Measurements from ENCODE around the gene SLC17A4. TPM values are rescaled to one million over a fixed set of nuclear protein-coding genes. Genes with fewer than 3 reads are reported as not detected.
"Not testable (repeated sequence)": the region's sequence is repeated elsewhere in the genome, so short reads cannot be mapped to it uniquely, and the experiment has no call there.

Gene SLC17A4
- total RNA-seq, 1 experiment from 2014 or later: not detected

DNA sequence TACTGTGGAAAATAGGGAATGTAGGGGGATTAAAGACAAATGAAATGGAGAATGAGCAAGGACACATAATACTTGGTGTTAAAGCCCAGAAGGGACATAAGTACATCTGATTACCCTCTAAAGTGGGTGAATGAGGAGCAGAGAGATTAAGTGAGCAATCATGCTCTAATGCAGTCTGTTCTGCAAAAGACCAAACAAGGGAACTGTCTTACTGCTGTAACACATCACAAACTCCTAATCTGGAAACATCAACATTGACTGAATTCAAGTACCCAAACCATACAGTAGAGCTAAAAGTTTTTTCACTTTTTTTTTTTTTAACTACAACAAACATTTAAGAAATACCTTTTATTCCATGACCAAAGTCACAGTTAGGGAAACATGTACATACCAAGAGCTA lies 19.3 kb upstream of the SLC17A4 start:
- Histone ChIP-seq H3K36me3 (no peaks in the 10 kb centered on the region), H3K27me3 (no peaks in the 10 kb centered on the region), H3K27ac (no peak overlapping the region)

DNA sequence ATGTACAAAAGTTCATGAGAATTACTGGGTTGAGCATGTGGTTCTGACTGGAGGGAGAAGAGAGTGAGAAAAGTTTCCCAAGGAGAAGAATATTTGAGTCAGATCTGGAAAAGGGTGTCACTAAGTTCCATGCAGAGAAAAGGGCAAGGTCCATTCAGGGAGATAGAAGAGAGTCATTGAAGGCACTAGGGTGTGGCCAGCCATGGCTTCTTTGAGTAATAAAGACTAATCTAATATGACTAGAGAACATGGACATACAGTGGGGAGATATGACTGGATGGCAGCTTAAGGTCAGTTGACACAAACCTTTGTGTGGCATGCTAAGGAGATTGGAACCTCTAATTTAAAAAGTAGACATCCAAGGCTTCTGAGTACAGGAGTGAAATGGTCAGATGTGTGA lies 10.7 kb upstream of the SLC17A4 start:
- Histone ChIP-seq H3K36me3 (no peaks in the 10 kb centered on the region), H3K27me3 (no peaks in the 10 kb centered on the region), H3K27ac (no peak overlapping the region), H3K4me1 (no peaks in the 10 kb centered on the region), H3K4me3 (no peak overlapping the region), H3K9me3 (replicated peaks) (no peaks in the 10 kb centered on the region)
- no peak for DNase-seq

More for the DNA sequence above, 19.3 kb upstream of the SLC17A4 start:
- H3K4me3 ChIP-seq: no peak overlapping the region
- DNase-seq: no peak
- no peaks in the 10 kb centered on the region for H3K9me3 ChIP-seq (replicated peaks)
- H3K4me1 ChIP-seq: no peaks in the 10 kb centered on the region

DNA sequence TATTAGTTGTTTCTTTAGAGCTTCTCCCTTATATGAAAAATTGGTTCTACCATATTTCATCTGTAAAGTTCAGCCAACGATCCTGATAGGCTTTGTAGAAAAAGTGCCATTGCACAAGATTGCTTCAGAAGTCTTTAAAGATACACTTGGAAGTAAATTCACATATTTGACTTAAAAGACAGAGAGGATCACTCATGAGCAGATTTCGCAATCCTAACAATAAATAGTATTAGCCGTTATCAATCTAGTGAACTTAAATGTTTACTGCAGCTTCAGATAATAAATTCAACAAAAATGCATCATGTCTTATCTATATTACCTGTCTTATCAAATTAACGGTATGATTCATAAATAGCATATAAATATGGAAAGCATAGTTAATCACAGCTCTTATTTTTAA lies 8.7 kb upstream of the SLC17A4 start:
- Histone ChIP-seq H3K36me3 (no peaks in the 10 kb centered on the region), H3K9me3 (replicated peaks) (no peaks in the 10 kb centered on the region), H3K4me1 (no peaks in the 10 kb centered on the region), H3K27ac (no peak overlapping the region), H3K4me3 (no peak overlapping the region), H3K27me3 (no peaks in the 10 kb centered on the region)
- DNase-seq: no peak

DNA sequence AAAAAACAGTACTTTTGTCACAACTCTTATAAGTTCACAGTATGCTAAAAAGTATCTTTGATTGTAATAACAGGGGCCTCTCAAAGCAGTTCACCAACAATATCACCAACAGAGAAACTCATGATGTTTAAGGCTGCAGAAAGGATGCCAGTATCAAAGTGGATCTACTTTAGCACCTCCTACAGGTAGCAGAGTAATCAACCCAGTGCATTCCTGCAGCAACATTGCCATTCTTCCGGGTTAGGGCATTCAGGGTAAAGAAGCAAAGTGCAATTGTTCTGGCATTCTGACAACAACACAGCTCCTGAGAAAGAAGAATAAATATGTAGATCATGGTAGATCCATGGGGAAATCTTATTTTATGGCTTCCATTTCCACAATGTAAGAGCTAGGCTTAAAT lies 7.6 kb upstream of the SLC17A4 start:
- no peak overlapping the region for H3K27ac ChIP-seq
- no peaks in the 10 kb centered on the region for H3K36me3 ChIP-seq
- H3K4me3 ChIP-seq: no peak overlapping the region
- H3K4me1 ChIP-seq: no peaks in the 10 kb centered on the region
- H3K27me3 ChIP-seq: no peaks in the 10 kb centered on the region
- H3K9me3 ChIP-seq (replicated peaks): no peaks in the 10 kb centered on the region
- DNase-seq: no peak

DNA sequence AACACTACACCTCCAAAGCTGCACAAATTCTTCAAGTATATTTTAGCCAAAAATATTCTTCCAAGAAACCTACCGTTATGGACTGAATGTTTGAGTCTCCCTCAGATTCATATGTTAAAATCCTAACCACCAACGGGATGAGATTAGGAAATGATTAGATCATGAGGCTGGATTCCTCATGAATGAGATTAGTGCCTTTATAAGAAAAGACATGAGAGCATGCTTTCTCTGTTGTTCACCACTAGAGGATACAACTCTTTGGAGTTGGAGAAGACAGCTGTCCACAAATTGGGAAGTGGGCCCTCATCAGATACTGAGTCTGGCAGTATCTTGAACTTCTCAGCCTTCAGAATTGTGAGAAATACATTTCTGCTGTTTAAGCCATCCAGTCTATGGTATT lies 7.1 kb upstream of the SLC17A4 start:
- DNase-seq: no peak

DNA sequence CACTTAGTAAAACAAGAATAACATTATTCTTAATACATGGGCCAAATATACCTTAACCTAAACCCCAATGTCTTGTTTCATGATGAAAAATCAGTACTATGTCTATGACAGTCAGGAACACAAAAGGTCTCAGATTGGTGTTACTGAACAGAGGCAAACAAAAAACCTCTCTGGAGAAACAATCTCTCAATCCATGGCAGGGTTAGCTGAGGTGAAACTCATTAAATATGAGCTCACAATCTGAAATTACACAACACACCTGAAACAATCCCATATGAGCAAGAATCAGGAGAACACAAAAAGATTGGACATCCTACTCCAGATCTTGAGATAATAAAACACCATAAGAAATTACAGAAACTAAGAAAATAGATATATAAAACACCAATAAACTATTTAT lies 6.5 kb upstream of the SLC17A4 start:
- Histone ChIP-seq H3K27ac (no peak overlapping the region), H3K27me3 (no peaks in the 10 kb centered on the region), H3K4me3 (no peak overlapping the region), H3K36me3 (no peaks in the 10 kb centered on the region), H3K9me3 (replicated peaks) (no peaks in the 10 kb centered on the region), H3K4me1 (no peaks in the 10 kb centered on the region)
- DNase-seq: no peak

More for the DNA sequence above, 7.1 kb upstream of the SLC17A4 start:
- no peaks in the 10 kb centered on the region for H3K27me3 ChIP-seq
- H3K4me3 ChIP-seq: no peak overlapping the region
- no peak overlapping the region for H3K27ac ChIP-seq
- H3K36me3 ChIP-seq: no peaks in the 10 kb centered on the region
- H3K4me1 ChIP-seq: no peaks in the 10 kb centered on the region
- H3K9me3 ChIP-seq (replicated peaks): no peaks in the 10 kb centered on the region

DNA sequence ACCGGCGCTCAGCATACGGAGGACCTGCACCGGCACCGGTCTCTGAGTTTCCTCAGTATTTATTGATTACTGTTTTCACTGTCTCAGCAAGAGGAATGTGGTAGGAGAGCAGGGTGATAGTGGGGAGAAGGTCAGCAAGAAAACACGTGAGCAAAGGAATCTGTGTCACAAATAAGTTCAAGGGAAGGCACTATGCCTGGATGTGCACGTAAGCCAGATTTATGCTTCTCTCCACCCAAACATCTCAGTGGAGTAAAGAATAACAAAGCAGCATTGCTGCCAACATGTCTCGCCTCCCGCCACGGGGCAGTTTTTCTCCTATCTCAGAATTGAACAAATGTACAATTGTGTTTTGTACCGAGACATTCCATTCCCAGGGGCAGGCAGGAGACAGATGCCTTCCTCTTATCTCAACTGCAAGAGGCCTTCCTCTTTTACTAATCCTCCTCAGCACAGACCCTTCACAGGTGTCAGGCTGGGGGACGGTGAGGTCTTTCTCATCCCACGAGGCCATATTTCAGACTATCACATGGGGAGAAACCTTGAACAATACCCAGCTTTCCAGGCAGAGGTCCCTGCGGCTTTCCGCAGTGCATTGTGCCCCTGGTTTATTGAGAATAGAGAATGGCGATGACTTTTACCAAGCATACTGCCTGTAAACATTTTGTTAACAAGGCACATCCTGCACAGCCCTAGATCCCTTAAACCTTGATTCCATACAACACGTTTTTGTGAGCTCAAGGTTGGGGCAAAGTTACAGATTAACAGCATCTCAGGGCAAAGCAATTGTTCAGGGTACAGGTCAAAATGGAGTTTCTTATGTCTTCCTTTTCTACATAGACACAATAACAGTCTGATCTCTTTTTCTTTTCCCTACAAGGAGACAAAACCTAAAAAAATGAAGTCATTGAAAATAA lies 5.7 kb upstream of the SLC17A4 start:
- not testable (repeated sequence) for H3K4me3 ChIP-seq; H3K36me3 ChIP-seq; H3K27ac ChIP-seq; H3K27me3 ChIP-seq; H3K9me3 ChIP-seq (replicated peaks); H3K4me1 ChIP-seq
- peak in 1 of 2 experiments; percentile 2 for DNase-seq

DNA sequence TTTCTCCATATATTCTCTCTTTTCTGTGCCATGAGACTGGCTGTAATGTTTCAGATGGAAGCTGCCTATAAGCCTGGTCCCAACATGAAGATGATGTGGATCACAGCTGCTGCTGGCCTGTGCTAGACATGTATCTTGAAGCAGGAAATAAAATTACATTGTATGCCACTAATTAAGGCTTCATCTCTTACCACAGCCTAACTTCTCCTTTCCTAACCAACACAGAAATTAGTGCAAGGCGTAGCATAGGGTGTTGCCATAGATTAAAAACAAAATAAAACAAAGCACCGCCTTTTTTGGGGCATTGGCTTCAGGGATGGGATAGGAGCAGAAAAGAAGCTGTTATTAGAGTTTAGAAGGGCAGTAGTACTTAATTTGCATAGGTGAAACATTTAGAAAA lies 4.7 kb upstream of the SLC17A4 start:
- no peak overlapping the region for H3K4me3 ChIP-seq
- no peak for DNase-seq
- no peaks in the 10 kb centered on the region for H3K9me3 ChIP-seq (replicated peaks)
- no peaks in the 10 kb centered on the region for H3K27me3 ChIP-seq
- no peaks in the 10 kb centered on the region for H3K36me3 ChIP-seq
- H3K4me1 ChIP-seq: no peaks in the 10 kb centered on the region
- no peak overlapping the region for H3K27ac ChIP-seq

DNA sequence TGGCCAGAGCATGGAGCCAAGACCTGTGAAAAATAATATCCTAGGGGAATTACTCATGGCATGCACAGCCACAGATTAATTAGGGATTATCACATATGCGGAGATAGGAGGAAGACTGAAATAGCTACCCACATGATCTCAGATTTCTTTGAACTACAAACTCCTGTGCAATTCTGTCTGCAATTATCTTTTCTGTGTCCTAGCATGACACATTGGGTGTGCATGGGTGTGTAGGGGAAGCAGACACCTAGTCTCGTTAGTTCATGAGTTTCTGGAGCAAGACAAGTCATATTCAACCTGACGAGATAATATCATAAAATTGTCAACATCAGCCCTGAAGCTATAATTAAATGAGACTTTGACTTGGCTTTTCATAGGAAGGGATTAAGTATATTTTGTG lies 3.6 kb upstream of the SLC17A4 start:
- H3K4me1 ChIP-seq: no peaks in the 10 kb centered on the region
- no peaks in the 10 kb centered on the region for H3K9me3 ChIP-seq (replicated peaks)
- H3K36me3 ChIP-seq: no peaks in the 10 kb centered on the region
- no peaks in the 10 kb centered on the region for H3K27me3 ChIP-seq
- DNase-seq: no peak
- no peak overlapping the region for H3K27ac ChIP-seq
- no peak overlapping the region for H3K4me3 ChIP-seq

DNA sequence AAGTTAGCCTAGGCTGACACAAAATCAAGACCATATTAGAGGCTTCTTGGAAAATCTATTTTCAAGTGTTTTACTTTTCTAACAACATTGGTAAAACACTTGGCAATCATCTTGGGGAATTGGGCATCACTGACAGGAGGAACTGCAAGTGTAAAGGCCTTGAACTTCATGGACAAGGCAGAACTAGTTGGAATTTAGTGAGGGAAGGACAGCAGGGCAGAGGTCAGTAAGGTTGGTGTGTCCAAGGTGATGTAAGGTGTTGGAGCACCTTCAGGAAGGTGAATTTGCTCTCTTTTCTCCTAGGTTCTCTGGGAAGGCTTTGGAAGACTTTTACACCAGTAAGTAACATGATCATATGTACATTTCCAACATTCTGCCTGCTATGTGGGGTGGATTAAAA lies 1.5 kb upstream of the SLC17A4 start:
- Histone ChIP-seq H3K9me3 (replicated peaks) (no peaks in the 10 kb centered on the region), H3K4me3 (no peak overlapping the region), H3K36me3 (no peaks in the 10 kb centered on the region), H3K27me3 (no peaks in the 10 kb centered on the region), H3K4me1 (no peaks in the 10 kb centered on the region), H3K27ac (no peak overlapping the region)
- DNase-seq: no peak

DNA sequence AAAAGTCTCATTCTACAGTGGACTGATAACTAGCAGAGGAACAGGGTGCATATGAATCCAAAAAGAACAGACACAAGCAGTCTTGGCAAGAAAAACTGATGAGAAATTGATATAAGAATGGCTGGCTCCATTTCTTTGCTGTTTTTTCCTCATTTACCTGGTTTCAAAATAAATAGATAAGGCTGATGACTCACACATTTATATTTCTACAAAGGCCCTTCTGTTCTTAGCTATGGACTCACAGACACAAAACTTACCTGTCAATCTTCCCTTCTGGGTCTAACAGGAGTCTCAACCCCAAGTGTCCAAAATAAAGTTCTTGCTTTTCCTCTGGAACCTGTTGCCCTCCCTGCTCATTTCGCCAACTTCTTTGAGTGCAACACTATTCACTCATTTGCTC lies 941 bp downstream of the SLC17A4 start:
- Histone ChIP-seq H3K27ac (no peak overlapping the region), H3K4me1 (no peaks in the 10 kb centered on the region), H3K27me3 (no peaks in the 10 kb centered on the region), H3K36me3 (no peaks in the 10 kb centered on the region), H3K9me3 (replicated peaks) (no peaks in the 10 kb centered on the region), H3K4me3 (no peak overlapping the region)
- no peak for DNase-seq

DNA sequence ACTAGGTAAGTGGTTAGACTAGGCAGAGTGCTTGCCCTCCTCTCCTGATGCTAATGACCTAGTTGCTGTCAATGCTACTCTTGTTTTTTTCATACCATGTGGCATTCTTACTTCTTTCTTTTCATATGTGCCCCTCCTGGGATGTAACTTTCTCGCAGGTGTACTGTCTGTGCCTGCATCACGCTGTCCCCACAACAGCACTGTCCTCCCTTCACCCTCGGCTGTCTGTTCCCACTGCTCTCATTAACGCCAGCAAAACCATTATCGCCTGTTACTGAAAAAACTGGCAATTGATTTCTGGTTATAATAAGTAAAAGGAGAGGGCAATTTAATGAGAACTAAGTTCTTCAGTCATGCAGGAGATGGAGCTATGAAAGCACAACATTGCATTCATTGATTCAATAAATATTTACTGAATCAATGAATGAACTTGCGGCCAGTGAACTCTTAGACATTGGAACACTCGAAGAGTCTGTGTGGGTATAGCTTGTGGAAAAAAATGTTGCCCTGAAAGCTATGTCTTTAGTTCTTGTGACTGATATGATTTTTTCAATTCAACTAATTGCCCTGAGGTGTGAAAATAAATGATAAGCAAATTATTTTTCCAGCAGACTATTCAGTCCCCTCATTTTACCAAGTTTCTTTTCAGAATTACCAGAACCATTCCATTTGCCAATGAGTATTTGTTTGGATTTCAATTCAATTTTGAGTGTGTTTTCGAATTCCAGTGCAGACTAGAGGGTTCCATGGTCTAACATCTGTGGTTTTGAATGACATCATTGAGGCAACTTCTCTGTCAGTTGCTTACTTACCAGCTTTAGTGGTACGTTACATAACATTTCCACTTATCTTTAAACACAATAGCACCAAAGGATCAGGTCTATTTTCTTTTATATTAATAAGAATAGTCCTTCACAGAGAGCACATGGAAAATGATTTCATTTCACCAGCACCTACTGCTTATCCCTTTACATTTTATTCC lies 2.1 kb downstream of the SLC17A4 start:
- Histone ChIP-seq H3K36me3 (no peaks in the 10 kb centered on the region), H3K4me3 (no peak overlapping the region), H3K4me1 (no peaks in the 10 kb centered on the region), H3K27ac (no peak overlapping the region), H3K27me3 (no peaks in the 10 kb centered on the region), H3K9me3 (replicated peaks) (no peaks in the 10 kb centered on the region)
- no peak for DNase-seq

DNA sequence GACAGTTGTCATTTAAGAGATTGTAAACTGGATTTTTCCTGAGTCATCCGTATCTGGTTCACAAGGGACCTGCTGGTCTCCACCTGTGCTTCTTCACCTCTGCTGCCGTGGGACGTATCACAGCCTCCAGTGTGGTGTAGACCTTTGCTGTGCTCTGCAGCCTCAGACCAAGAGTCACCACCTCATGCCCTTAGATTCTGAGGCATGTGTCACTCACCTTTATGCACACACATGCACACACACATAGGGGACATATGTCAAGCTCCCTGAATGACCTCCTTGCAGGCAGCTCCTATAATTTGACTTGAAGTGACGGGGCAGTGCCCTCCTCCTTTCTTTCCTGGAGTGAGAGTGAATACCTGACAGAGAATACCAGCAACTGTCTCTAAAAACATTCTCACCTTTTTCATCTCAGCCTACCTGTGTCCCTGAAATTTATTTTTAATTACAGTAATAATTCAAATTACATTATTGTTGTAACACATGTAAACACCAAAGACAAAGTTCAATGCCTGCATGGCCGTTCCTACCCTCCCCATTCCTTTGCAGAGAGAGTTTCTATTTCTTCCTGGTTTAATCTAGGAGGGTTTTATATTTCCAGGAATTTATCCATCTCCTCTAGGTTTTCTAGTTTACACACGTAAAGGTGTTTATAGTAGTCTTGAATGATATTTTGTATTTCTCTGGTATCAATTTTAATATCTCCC lies 3.5 kb downstream of the SLC17A4 start:
- H3K9me3 ChIP-seq (replicated peaks): no peaks in the 10 kb centered on the region
- H3K36me3 ChIP-seq: no peaks in the 10 kb centered on the region
- H3K4me1 ChIP-seq: no peaks in the 10 kb centered on the region
- no peaks in the 10 kb centered on the region for H3K27me3 ChIP-seq
- H3K4me3 ChIP-seq: no peak overlapping the region
- no peak overlapping the region for H3K27ac ChIP-seq
- no peak for DNase-seq

DNA sequence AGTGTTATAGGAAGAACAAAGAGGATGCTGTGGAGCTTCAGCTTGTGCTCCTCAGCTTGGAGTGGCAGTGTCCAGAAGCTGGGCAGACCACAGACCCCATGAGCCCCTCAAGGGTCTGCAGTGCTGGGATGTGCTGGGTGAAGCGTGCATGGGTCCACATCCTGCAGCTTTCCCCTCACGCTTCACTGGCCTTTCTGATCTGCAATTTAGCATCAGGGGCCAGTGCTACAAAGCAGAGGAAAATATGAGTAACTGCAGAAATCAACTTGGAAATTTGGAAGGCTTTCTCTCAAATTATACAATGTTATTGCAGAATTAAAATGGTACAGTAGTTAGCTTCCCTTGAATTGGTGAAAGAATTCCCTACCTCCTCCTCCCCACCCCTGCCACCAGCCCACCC lies 10.1 kb downstream of the SLC17A4 start:
- Histone ChIP-seq H3K4me3 (no peak overlapping the region), H3K36me3 (no peaks in the 10 kb centered on the region), H3K27ac (no peak overlapping the region), H3K9me3 (replicated peaks) (no peaks in the 10 kb centered on the region), H3K27me3 (no peaks in the 10 kb centered on the region), H3K4me1 (no peaks in the 10 kb centered on the region)
- DNase-seq: no peak

DNA sequence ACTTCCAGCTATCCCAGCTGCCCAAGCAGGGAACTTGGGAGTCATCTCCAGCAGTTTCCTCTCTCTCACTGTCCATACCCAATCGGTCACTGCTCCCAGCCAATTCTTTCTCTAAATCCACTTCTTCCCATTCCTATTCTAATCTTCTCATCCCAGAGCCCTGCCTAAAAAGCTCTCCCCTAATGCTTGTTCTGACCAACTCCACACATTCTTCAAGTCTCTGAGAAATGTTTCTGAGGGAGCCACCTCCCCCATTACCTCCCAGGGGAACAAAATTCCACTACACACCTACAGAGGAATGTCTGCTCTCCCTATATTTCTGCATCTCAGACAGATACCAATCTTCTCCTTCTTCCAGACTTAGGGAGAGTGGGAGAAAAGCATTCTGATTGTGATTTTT lies 14.0 kb downstream of the SLC17A4 start:
- H3K27ac ChIP-seq: no peak overlapping the region
- no peaks in the 10 kb centered on the region for H3K36me3 ChIP-seq
- no peaks in the 10 kb centered on the region for H3K27me3 ChIP-seq
- no peak overlapping the region for H3K4me3 ChIP-seq
- H3K9me3 ChIP-seq (replicated peaks): no peaks in the 10 kb centered on the region
- no peaks in the 10 kb centered on the region for H3K4me1 ChIP-seq
- DNase-seq: no peak

Measured in SJCRH30 (cell line).